Measurements from ENCODE around the gene ZAR1. TPM values are rescaled to one million over a fixed set of nuclear protein-coding genes. Genes with fewer than 3 reads are reported as not detected.
"Not testable (repeated sequence)": the region's sequence is repeated elsewhere in the genome, so short reads cannot be mapped to it uniquely, and the experiment has no call there.

Gene ZAR1
- total RNA-seq, 2 donors from 2014 or later, result 0.18 TPM; not detected in 1

- Mint-ChIP-seq H3K4me3 (no peak overlapping the region), H3K27me3 (ENCODE audit: insufficient read depth) (peaks cover 4% of the 10 kb centered on the region), H3K36me3 (ENCODE audit: low read depth) (no peaks in the 10 kb centered on the region), H3K9me3 (no peaks in the 10 kb centered on the region), H3K4me1 (no peaks in the 10 kb centered on the region), H3K27ac (no peak overlapping the region)
- no peaks in the 10 kb centered on the region for H3K36me3 ChIP-seq (ENCODE audit: control insufficient read depth, insufficient read depth, low read length)
- 92% methylated on average over 1 of the region's 1 CpG; no CpG with 5 or more reads in 1 of the 2 experiments for WGBS, 2 experiments (ENCODE audit: insufficient coverage in 1 of 2, insufficient read length in 1 of 2)
- H3K4me1 ChIP-seq (ENCODE audit: control insufficient read depth, insufficient read depth, low read length), result no peaks in the 10 kb centered on the region
- H3K4me3 ChIP-seq (ENCODE audit: low read length), result no peak overlapping the region
- H3K9ac ChIP-seq (ENCODE audit: extremely low read depth, low read length, poor library complexity, severe bottlenecking), result no peak overlapping the region
- H3K9me3 ChIP-seq (ENCODE audit: control insufficient read depth, low read length), result no peaks in the 10 kb centered on the region
- H3K27me3 ChIP-seq (ENCODE audit: control insufficient read depth, insufficient read depth, low read length, poor library complexity, severe bottlenecking), result no peaks in the 10 kb centered on the region
- TF ChIP-seq CTCF (conservative IDR thresholded peaks at IDR 0.05), result no peak
- no peak for DNase-seq
- H3K27ac ChIP-seq (ENCODE audit: low read depth, low read length), result no peak overlapping the region
These were observed 43.4 kb upstream of the ZAR1 start for GRCh38 chr4:48446642-48447041.

- Mint-ChIP-seq H3K4me3 (no peak overlapping the region), H3K27ac (no peak overlapping the region), H3K36me3 (ENCODE audit: low read depth) (no peaks in the 10 kb centered on the region), H3K27me3 (ENCODE audit: insufficient read depth) (peaks cover 4% of the 10 kb centered on the region), H3K9me3 (no peaks in the 10 kb centered on the region), H3K4me1 (no peaks in the 10 kb centered on the region)
- DNase-seq, result no peak
- H3K27ac ChIP-seq (ENCODE audit: low read depth, low read length), result no peak overlapping the region
- no peak for TF ChIP-seq CTCF (conservative IDR thresholded peaks at IDR 0.05)
- H3K36me3 ChIP-seq (ENCODE audit: control insufficient read depth, insufficient read depth, low read length), result no peaks in the 10 kb centered on the region
- 91% methylated on average over 10 of the region's 10 CpGs; no CpG with 5 or more reads in 1 of the 2 experiments for WGBS, 2 experiments (ENCODE audit: insufficient coverage in 1 of 2, insufficient read length in 1 of 2)
- no peaks in the 10 kb centered on the region for H3K27me3 ChIP-seq (ENCODE audit: control insufficient read depth, insufficient read depth, low read length, poor library complexity, severe bottlenecking)
- H3K9ac ChIP-seq (ENCODE audit: extremely low read depth, low read length, poor library complexity, severe bottlenecking), result no peak overlapping the region
- H3K4me3 ChIP-seq (ENCODE audit: low read length), result no peak overlapping the region
- H3K9me3 ChIP-seq (ENCODE audit: control insufficient read depth, low read length), result no peaks in the 10 kb centered on the region
- no peaks in the 10 kb centered on the region for H3K4me1 ChIP-seq (ENCODE audit: control insufficient read depth, insufficient read depth, low read length)
These were observed 40.9 kb upstream of the ZAR1 start for GRCh38 chr4:48449151-48449550.

GRCh38 chr4:48450740-48451139 is 39.3 kb upstream of the ZAR1 start:
- Histone ChIP-seq H3K27me3 (ENCODE audit: control insufficient read depth, insufficient read depth, low read length, poor library complexity, severe bottlenecking) (no peaks in the 10 kb centered on the region), H3K4me1 (ENCODE audit: control insufficient read depth, insufficient read depth, low read length) (no peaks in the 10 kb centered on the region), H3K36me3 (ENCODE audit: control insufficient read depth, insufficient read depth, low read length) (no peaks in the 10 kb centered on the region), H3K4me3 (ENCODE audit: low read length) (no peak overlapping the region), H3K9me3 (ENCODE audit: control insufficient read depth, low read length) (no peaks in the 10 kb centered on the region), H3K27ac (ENCODE audit: low read depth, low read length) (no peak overlapping the region), H3K9ac (ENCODE audit: extremely low read depth, low read length, poor library complexity, severe bottlenecking) (no peak overlapping the region)
- DNase-seq, result no peak
- WGBS, 2 experiments (ENCODE audit: insufficient coverage in 1 of 2, insufficient read length in 1 of 2), result 95 to 100% methylated on average over 3 of the region's 3 CpGs
- Mint-ChIP-seq H3K4me1 (no peaks in the 10 kb centered on the region), H3K36me3 (ENCODE audit: low read depth) (no peaks in the 10 kb centered on the region), H3K27ac (no peak overlapping the region), H3K4me3 (no peak overlapping the region), H3K9me3 (no peaks in the 10 kb centered on the region), H3K27me3 (ENCODE audit: insufficient read depth) (peaks cover 4% of the 10 kb centered on the region)
- TF ChIP-seq CTCF (conservative IDR thresholded peaks at IDR 0.05), result no peak

- H3K27me3 Mint-ChIP-seq (ENCODE audit: insufficient read depth); H3K36me3 ChIP-seq (ENCODE audit: control insufficient read depth, insufficient read depth, low read length); H3K27ac ChIP-seq (ENCODE audit: low read depth, low read length); H3K9ac ChIP-seq (ENCODE audit: extremely low read depth, low read length, poor library complexity, severe bottlenecking); H3K4me1 ChIP-seq (ENCODE audit: control insufficient read depth, insufficient read depth, low read length); H3K4me3 Mint-ChIP-seq; H3K4me3 ChIP-seq (ENCODE audit: low read length); H3K4me1 Mint-ChIP-seq; H3K9me3 ChIP-seq (ENCODE audit: control insufficient read depth, low read length); H3K27me3 ChIP-seq (ENCODE audit: control insufficient read depth, insufficient read depth, low read length, poor library complexity, severe bottlenecking); DNase-seq; H3K36me3 Mint-ChIP-seq (ENCODE audit: low read depth); H3K9me3 Mint-ChIP-seq; H3K27ac Mint-ChIP-seq: not testable (repeated sequence)
- WGBS, 2 experiments (ENCODE audit: insufficient coverage in 1 of 2, insufficient read length in 1 of 2), result 77 to 94% methylated on average over 3 of the region's 3 CpGs
These were observed 38.4 kb upstream of the ZAR1 start for GRCh38 chr4:48451656-48452055.

Data from endodermal cell (in vitro differentiated cells).